Spinal cord (tissue), 10 donors: ENCODE data around the gene TATDN3. TPM values are rescaled to one million over a fixed set of nuclear protein-coding genes. Genes with fewer than 3 reads are reported as not detected.

ENCODE experiments used
- DNase-seq, 6 donors: peaks; one replicate each; pipeline versions ENCODE4 v3.0.0 to v3.0.0-alpha.2; 2013 to 2015; ENCODE audit warnings: low spot score in 6 of 6, low read depth in 4 of 6
- H3K27ac ChIP-seq: one replicate; pipeline ENCODE4 v1.5.1; 2013; ENCODE audit warnings: low read depth, low read length, control low read depth
- H3K27me3 ChIP-seq: one replicate; pipeline ENCODE4 v1.6.1; 2013; ENCODE audit warnings: low read length; ENCODE audit not compliant: control insufficient read depth, insufficient read depth
- H3K36me3 ChIP-seq: one replicate; pipeline ENCODE4 v1.6.1; 2013; ENCODE audit warnings: low read length; ENCODE audit not compliant: control insufficient read depth, insufficient read depth
- H3K4me1 ChIP-seq: one replicate; pipeline ENCODE4 v1.6.1; 2013; ENCODE audit warnings: low read length; ENCODE audit not compliant: control insufficient read depth, insufficient read depth
- H3K4me3 ChIP-seq: one replicate; pipeline ENCODE4 v1.5.1; 2013; ENCODE audit warnings: low read depth, low read length, control low read depth
- H3K9me3 ChIP-seq: one replicate; pipeline ENCODE4 v1.6.1; 2013; ENCODE audit warnings: low read length; ENCODE audit not compliant: control insufficient read depth, insufficient read depth
- WGBS: methylation state at CpG from one replicate; pipeline ENCODE4 v1.1.5; 2013; ENCODE audit warnings: missing lambda C conversion rate; ENCODE audit not compliant: insufficient coverage; 5-methylcytosine and 5-hydroxymethylcytosine counted together
- polyA plus RNA-seq, 2 donors: library from polyadenylated mRNA; unstranded; fragments of 120-200 nt; gene quantifications; one replicate each; pipeline ENCODE4 v1.2.1, GENCODE V29; 2013; ENCODE audit not compliant: insufficient read length in 2 of 2
- total RNA-seq, 2 donors: library from RNA; depleted of rRNA in 1 of 2; stranded (reverse); fragments of 120-200 nt in 1 of 2; fragments of >200 nt in 1 of 2; gene quantifications; one replicate each; pipeline versions ENCODE4 v1.2.3 to v1.2.4, GENCODE V29; 2013 to 2014
- donor health status: healthy.

The TATDN3 gene
- total and polyA plus RNA-seq, 4 donors = 19.1 to 24.7 (median 21.9) TPM

DNA sequence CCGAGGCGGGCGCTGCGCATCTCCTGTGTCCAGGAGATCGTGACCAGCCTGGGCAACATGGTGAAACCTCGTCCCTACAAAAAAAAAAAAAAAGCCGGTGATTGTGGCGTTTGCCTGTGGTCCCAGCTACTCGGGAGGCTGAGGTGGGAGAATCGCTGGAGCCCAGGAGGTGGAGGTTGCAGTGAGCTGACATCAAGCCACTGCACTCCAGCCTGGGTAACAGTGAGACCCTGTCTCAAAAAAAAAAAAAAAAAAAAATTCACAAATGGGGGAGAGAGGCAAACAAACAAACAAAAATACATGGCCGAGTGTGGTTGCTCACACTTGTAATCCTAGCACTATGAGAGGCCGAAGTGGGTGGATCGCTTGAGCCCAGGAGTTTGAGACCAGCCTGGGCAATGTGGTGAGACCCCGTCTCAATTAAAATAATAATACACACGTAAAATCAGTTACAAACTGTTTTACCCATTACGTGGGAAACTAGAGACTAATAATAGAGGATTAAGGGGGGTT is 758 bp downstream of the TATDN3 start:
- WGBS = 0% methylated on average over 5 of the region's 16 CpGs

DNA sequence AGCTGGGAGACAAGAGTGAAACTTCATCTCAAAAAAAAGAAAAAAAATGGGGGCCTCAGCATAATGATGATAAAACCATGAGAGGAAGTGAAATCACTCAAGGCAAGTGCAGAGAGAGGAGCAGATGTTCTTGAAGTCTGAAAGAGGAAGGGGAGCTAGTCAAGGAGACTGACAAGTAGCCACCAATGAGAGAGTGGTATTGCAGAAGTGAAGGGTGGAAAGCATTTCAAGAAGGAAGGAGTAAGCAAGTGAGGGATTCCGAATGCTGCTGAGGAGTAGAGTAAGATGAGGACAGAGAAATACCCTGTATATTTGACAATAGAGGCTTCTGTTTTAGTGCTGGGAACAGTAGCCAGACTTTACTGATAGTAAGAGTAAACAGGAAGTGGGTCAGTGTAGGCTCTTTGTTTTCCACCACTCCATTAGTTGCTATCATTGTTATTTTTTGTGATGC is 2.9 kb downstream of the TATDN3 start:
- no peaks in the 10 kb centered on the region for H3K27me3 ChIP-seq
- WGBS = 80% methylated on average over 1 of the region's 1 CpG
- no peak overlapping the region for H3K27ac ChIP-seq
- no peaks in the 10 kb centered on the region for H3K9me3 ChIP-seq
- peak in 1 of 6 donors; percentile 15 for DNase-seq
- H3K36me3 ChIP-seq = peaks cover 6% of the 10 kb centered on the region
- peaks cover 17% of the 10 kb centered on the region for H3K4me1 ChIP-seq
- H3K4me3 ChIP-seq = no peak overlapping the region

More for the DNA sequence above, 758 bp downstream of the TATDN3 start:
- DNase-seq = no peak
- Histone ChIP-seq H3K4me1 (peaks cover 17% of the 10 kb centered on the region), H3K4me3 (peak overlapping the region; percentile 84), H3K27me3 (no peaks in the 10 kb centered on the region), H3K36me3 (peaks cover 6% of the 10 kb centered on the region), H3K9me3 (no peaks in the 10 kb centered on the region), H3K27ac (peak overlapping the region; percentile 96)

DNA sequence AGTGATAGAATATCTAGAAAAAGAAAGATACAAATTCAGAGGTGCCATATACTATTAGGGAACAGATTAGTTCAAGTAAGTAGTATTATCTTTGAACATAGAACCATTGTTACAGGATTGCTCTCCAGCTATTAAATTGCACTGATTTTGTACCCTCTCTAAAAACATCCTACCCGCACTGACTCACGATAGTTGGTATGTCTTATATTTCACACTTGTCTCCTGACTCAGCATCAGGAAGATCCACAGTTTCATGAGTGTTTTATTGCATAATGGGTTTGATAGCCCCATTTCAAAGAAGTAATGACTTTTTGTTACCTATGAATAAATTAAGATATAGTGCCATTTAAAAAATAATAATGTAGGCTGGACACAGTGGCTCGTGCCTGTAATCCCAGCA is 6.0 kb downstream of the TATDN3 start:
- H3K9me3 ChIP-seq = no peaks in the 10 kb centered on the region
- no peak overlapping the region for H3K27ac ChIP-seq
- peaks cover under 1% of the 10 kb centered on the region for H3K4me1 ChIP-seq
- no peak overlapping the region for H3K4me3 ChIP-seq
- no peak for DNase-seq
- peaks cover 6% of the 10 kb centered on the region for H3K36me3 ChIP-seq
- WGBS = 100% methylated on average over 1 of the region's 3 CpGs
- no peaks in the 10 kb centered on the region for H3K27me3 ChIP-seq

DNA sequence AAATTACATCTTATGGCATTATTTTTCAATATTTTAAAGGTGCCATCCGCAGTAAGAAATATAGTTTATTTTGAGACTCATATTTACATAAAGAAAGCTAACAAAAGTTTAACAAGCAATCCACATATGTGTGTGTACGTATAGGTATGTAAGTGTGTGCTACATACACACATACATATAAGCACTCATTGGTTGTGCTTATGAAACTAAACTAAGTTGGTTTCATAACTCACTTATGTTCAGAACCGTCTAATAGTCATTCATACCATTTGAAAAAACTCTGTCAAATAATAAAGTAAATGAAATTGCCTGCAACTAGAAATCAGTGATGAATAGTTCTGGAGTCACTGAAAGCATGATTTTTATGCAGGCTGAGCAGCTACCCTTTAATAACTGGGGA is 14.1 kb downstream of the TATDN3 start:
- Histone ChIP-seq H3K4me1 (no peaks in the 10 kb centered on the region), H3K4me3 (no peak overlapping the region), H3K27ac (no peak overlapping the region), H3K27me3 (no peaks in the 10 kb centered on the region), H3K9me3 (no peaks in the 10 kb centered on the region), H3K36me3 (peaks cover 11% of the 10 kb centered on the region)
- WGBS = no CpG with 5 or more reads among the region's 3 CpGs
- no peak for DNase-seq

DNA sequence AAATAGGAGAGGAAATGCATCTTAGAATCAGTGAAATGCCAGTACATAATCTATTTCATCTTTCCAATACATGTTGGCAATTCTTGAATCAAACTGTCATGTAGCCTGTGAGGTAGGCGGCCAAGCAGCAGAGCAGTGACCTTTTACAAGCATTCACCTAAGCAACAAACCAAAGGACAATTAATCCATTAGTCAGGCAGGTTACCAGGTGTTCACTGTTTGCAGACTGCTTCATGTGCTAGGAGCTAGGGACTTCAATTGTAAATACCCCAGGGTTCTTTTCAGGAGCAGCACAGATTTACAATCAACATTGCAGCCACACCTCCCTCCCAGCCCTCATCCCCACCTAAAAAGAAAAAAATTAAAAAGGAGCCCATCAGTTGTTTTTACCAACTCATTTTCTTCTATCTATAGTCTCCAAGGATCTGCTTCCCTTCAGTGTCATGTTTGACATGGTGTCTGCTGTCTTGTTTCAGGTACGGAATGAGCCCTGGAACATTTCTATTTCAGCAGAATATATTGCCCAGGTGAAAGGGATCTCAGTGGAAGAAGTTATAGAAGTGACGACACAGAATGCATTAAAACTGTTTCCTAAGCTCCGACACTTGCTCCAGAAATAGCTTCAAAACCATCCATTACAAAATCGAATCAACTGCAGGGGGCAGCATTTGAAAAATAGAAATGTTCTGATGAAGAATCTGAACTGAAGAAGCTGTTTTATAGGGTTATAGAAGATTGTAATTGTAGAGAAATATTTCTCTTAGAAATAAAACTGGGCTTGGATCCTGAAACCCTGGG is 23.0 kb downstream of the TATDN3 start:
- no peaks in the 10 kb centered on the region for H3K4me1 ChIP-seq
- no peaks in the 10 kb centered on the region for H3K9me3 ChIP-seq
- peaks cover 10% of the 10 kb centered on the region for H3K36me3 ChIP-seq
- peak in 5 of 6 donors; percentile 17 to 77 (median 38) for DNase-seq
- H3K27me3 ChIP-seq = no peaks in the 10 kb centered on the region
- WGBS = 80% methylated on average over 1 of the region's 5 CpGs
- no peak overlapping the region for H3K27ac ChIP-seq
- H3K4me3 ChIP-seq = no peak overlapping the region

DNA sequence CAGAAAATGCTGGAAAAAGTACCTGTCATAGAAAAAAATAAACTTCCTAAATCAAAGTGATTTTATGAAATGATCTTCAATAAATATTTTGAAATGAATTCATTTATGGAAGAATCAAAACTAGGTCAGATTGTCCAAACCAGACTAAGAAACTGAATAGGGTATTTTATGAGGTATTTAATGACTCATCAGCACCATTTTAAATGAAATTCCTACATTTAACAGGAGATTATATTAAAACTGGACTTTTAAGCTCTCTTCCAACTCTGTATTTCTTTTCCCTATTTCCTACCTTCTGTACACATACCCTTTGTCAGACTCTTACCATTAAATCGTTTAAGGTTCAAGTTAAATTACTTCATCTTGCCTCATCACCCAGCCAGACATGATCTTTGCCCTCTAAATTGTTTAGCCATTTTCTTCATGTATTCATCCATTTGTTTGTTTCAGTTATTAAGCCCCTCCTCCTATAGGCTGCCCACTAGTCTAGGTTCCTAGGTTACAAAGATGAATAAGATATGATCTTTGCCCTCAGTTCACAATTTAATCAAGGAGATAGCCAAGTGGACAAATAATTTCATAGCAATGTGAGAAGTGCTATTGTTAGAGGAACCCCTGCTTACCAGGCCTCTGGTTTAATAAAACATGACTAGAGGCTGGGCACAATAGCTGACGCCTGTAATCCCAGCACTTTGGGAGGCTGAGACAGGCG is 25.0 kb downstream of the TATDN3 start:
- H3K36me3 ChIP-seq = peaks cover 4% of the 10 kb centered on the region
- H3K27ac ChIP-seq = no peak overlapping the region
- H3K4me1 ChIP-seq = no peaks in the 10 kb centered on the region
- 67% methylated on average over 3 of the region's 3 CpGs for WGBS
- H3K4me3 ChIP-seq = no peak overlapping the region
- H3K27me3 ChIP-seq = no peaks in the 10 kb centered on the region
- DNase-seq = no peak
- no peaks in the 10 kb centered on the region for H3K9me3 ChIP-seq

DNA sequence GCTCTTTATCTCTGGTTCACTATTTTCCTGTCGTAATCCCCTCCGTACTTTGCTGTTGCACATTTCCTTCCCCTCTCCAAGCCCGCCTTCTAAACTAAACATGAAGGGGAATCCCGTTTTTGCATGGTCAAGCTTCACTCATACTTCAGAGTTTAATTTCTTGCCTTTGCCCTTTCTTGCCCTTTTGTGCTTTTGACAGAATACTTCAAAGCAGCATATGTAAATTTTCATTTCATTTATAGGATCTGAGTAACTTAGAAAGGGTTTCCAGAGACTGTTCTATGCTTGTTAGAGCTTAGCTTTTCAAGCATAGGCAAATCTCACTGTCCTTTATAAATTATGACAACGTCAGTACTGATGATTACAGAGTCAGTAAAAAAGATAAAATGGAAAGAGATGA is 28.0 kb downstream of the TATDN3 start:
- 94% methylated on average over 3 of the region's 5 CpGs for WGBS
- Histone ChIP-seq H3K4me3 (no peak overlapping the region), H3K27ac (no peak overlapping the region), H3K4me1 (no peaks in the 10 kb centered on the region), H3K9me3 (no peaks in the 10 kb centered on the region), H3K36me3 (no peaks in the 10 kb centered on the region), H3K27me3 (no peaks in the 10 kb centered on the region)
- DNase-seq = no peak

DNA sequence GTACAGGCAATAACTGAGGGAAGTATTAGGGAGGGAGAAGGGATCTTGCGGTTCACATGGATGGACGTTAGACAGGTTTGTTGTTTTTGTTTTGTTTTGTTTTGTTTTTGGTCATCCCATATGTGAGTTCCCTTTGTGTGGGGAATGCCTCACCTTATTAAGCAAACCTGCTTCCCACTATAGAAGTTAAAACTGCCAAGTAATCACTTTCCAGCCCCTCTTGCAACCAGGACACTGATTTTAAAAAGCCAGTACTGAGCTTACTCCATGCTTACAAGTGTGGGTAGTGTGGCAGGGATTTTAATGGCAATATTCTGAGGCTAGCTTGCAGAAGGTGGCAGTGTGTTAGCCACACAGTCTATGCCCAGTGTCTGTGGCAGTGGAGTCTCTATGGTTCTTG is 29.3 kb downstream of the TATDN3 start:
- WGBS = no CpG with 5 or more reads among the region's 2 CpGs
- Histone ChIP-seq H3K9me3 (no peaks in the 10 kb centered on the region), H3K27ac (no peak overlapping the region), H3K4me3 (no peak overlapping the region), H3K36me3 (no peaks in the 10 kb centered on the region), H3K4me1 (no peaks in the 10 kb centered on the region), H3K27me3 (no peaks in the 10 kb centered on the region)
- no peak for DNase-seq

DNA sequence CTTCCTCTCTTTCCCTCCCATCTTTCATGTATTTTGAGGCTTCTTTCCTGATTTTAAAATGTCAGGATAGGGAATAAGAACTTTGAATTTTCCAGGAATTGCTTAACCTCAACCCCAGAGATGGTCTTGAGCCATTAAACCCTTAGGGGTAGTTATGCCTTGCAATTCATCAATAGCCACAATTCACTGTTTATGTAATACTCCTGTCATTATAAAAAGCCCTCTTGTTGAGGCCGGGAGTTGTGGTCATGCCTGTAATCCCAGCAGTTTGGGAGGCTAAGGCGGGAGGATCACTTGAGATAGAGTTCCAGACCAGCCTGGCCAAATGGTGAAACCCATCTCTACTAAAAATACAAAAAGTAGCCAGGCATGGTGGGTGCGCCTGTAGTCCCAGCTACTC is 31.3 kb downstream of the TATDN3 start:
- no peak for DNase-seq
- Histone ChIP-seq H3K27me3 (no peaks in the 10 kb centered on the region), H3K4me1 (no peaks in the 10 kb centered on the region), H3K4me3 (no peak overlapping the region), H3K9me3 (no peaks in the 10 kb centered on the region), H3K36me3 (no peaks in the 10 kb centered on the region), H3K27ac (no peak overlapping the region)
- WGBS = 100% methylated on average over 2 of the region's 3 CpGs
